Bronchial epithelial cell (primary cell): ENCODE data around the gene TUBGCP2. TPM values are rescaled to one million over a fixed set of nuclear protein-coding genes. Genes with fewer than 3 reads are reported as not detected.
A peak's percentile ranks its signal among the peaks of the same experiment; 100 is the strongest.

Source experiments
- DNase-seq: peaks from one replicate; pipeline ENCODE4 v3.0.0-alpha.2; 2010; ENCODE audit warnings: low read depth
- FAIRE-seq: peaks from 2 replicates; lab custom pipeline; 2011; peaks lifted over from hg19 to GRCh38; lab: Jason Lieb, UNC
- H3K27me3 ChIP-seq: 2 replicates; pipeline ENCODE4 v1.5.1; 2011; ENCODE audit warnings: low read length; ENCODE audit not compliant: control insufficient read depth, insufficient read depth
- H3K36me3 ChIP-seq: 2 replicates; pipeline ENCODE4 v1.5.1; 2011; ENCODE audit warnings: low read length; ENCODE audit not compliant: control insufficient read depth, insufficient read depth
- H3K4me3 ChIP-seq: 2 replicates; pipeline ENCODE4 v1.5.1; 2011; ENCODE audit warnings: mild to moderate bottlenecking, low read depth, low read length, control low read depth
- total RNA-seq: library from RNA; depleted of rRNA; stranded (reverse); fragments of >200 nt; gene quantifications from 2 replicates; pipeline ENCODE4 v1.2.1, GENCODE V29; 2014
- TF ChIP-seq, protein P1 (sequence below): IDR thresholded peaks from 2 replicates; pipeline ENCODE4 v1.5.1; 2011; ENCODE audit warnings: mild to moderate bottlenecking, moderate library complexity, low read length, control low read depth, inconsistent platforms; ENCODE audit not compliant: insufficient read depth, severe bottlenecking

The TUBGCP2 gene
- total RNA-seq, 1 donor from 2014 or later, result 42.4 TPM

DNA sequence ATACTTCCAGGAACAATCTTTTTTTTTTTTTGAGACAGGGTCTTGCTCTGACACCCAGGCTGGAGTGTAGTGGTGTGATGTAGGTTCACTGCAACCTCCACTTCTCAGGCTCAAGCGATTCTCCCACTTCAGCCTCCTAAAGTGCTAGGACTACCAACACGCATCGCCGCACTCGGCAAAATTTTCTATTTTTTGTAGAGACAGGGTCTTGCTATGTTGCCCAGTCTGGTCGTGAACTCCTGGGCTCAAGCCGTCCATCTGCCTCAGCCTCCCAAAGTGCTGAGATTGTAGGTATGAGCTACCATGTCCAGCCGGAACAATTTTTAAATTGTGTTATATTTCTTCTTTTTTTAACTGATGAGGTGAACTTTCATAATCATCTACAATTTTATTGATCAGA lies 2.1 kb upstream of the TUBGCP2 start:
- Histone ChIP-seq H3K27me3 (no peaks in the 10 kb centered on the region), H3K36me3 (peaks cover 1% of the 10 kb centered on the region), H3K4me3 (no peak overlapping the region)
- FAIRE-seq, result no peak
- TF ChIP-seq, protein P1, sequence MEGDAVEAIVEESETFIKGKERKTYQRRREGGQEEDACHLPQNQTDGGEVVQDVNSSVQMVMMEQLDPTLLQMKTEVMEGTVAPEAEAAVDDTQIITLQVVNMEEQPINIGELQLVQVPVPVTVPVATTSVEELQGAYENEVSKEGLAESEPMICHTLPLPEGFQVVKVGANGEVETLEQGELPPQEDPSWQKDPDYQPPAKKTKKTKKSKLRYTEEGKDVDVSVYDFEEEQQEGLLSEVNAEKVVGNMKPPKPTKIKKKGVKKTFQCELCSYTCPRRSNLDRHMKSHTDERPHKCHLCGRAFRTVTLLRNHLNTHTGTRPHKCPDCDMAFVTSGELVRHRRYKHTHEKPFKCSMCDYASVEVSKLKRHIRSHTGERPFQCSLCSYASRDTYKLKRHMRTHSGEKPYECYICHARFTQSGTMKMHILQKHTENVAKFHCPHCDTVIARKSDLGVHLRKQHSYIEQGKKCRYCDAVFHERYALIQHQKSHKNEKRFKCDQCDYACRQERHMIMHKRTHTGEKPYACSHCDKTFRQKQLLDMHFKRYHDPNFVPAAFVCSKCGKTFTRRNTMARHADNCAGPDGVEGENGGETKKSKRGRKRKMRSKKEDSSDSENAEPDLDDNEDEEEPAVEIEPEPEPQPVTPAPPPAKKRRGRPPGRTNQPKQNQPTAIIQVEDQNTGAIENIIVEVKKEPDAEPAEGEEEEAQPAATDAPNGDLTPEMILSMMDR, result no peak
- DNase-seq, result no peak

DNA sequence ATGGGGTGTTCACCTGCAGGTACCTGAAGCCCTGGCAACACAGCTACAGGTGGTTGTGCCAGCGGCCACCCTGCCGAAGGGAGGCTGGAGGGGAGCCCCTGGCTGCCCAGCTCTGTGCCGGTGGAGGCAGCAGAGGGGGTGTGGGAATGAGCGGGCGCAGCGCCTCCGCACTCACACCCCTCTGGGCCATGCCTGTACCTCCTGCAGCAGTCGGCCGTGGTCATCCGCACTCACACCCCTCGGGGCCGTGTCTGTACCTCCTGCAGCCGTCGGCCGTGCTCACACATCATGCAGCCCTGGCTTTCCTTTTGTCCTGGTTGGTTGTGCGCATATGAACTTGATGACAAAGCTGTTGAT lies 1.7 kb upstream of the TUBGCP2 start:
- FAIRE-seq (no peak), DNase-seq (no peak)
- H3K4me3 ChIP-seq, result no peak overlapping the region
- peaks cover 1% of the 10 kb centered on the region for H3K36me3 ChIP-seq
- TF ChIP-seq, protein P1, result no peak
- no peaks in the 10 kb centered on the region for H3K27me3 ChIP-seq

DNA sequence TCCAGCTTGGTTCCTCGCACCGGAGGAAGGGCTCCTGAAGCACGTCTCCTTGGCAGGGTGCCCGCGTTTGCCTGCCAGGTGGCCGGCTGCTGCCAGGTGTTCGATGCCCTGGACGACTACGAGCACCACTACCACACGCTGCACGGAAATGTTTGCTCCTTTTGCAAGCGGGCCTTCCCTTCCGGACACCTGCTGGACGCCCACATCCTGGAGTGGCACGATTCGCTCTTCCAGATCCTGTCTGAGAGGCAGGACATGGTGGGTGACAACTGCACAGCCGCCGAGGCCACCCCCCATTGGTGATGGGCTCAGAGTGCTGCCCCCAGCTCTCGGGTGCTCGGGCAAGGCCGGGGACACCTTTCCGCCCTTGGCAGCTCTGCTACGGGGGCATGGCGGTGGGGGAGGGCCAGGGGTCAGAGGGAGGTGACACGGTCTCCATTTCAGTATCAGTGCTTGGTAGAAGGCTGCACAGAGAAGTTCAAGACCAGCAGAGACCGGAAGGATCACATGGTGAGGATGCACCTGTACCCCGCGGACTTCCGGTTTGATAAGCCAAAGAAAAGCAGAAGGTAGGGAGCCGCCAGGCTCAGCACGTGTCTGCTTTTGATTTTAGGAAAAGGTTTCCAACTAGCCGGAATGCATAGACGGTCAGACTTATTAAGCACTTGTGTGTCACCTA lies 1.2 kb upstream of the TUBGCP2 start:
- H3K27me3 ChIP-seq, result no peaks in the 10 kb centered on the region
- peaks cover 1% of the 10 kb centered on the region for H3K36me3 ChIP-seq
- DNase-seq (no peak), FAIRE-seq (no peak)
- TF ChIP-seq, protein P1, result no peak
- H3K4me3 ChIP-seq, result no peak overlapping the region

DNA sequence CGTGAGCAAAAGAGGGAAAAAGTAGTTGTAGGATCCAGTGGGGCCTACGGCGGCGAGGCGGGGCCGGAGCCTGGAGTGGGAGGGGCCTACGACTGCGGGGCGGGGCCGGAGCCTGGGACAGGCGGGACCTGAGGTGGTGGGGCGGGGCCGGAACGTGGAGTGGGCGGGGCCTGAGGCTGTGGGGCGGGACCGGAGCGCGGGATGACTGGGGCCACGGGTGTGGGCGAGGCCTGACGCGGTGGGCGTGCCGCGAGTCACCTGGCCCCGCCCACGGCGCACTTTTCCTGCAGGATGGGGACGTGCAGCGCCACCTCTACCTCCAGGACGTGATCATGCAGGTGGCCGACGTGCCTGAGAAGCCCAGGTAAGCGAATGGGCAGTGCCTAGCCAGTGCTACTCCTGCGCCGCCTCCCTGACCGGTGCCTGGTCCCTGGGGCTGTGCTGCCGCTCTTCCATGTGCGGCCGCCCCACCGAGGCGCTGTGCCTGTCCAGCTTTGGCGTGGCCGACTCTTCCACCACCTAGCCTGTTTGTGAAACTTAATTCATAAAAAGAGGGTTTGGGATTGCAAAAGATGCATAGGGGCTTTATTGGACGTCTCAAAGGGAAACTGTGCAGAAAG lies 538 bp upstream of the TUBGCP2 start:
- TF ChIP-seq, protein P1, result peak; percentile 24
- FAIRE-seq, result no peak
- H3K27me3 ChIP-seq, result no peaks in the 10 kb centered on the region

DNA sequence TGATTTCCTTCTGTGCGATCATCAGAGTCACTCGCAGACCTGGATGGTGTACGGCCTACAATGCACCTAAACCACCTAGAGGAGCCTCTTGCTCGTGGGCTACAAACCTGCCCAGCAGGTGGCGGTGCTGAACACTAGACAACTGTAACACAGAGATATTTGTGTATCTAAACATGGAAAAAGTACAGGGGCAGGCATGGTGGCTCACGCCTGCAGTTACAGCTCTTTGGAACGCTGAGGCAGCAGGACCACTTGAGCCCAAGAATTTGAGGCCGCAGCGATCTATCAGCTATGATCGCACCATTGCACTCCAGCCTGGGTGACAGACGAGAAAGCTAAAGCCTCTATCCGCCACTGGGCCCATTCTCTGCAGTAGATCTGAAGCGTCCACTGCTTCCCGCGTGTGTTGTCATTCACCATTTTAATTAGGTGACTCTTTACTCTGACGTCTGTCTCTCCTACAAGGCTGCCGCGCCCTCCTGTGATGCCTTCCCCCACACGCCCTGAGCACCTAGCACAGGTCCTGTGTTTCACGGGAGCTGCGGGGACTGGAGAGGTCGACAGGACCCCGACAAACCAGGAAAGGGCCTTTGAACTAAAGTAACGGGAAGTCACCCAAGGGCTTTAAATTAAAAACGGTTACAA lies 774 bp downstream of the TUBGCP2 start:
- H3K27me3 ChIP-seq, result no peaks in the 10 kb centered on the region
- TF ChIP-seq, protein P1, result peak; percentile 82
- peak overlapping the region; percentile 93 for H3K4me3 ChIP-seq
- FAIRE-seq (no peak), DNase-seq (peak; percentile 79)
- H3K36me3 ChIP-seq, result peaks cover 3% of the 10 kb centered on the region

More for the DNA sequence above, 538 bp upstream of the TUBGCP2 start:
- H3K36me3 ChIP-seq, result peaks cover 1% of the 10 kb centered on the region
- H3K4me3 ChIP-seq, result peak overlapping the region; percentile 93
- peak; percentile 78 for DNase-seq
